DMS114 treated with DMSO at 0.1 percent for 48 hours (cell line): ENCODE results near the gene TTLL11.

Source experiments
- DNase-seq: peaks from one replicate; lab custom pipeline; 2025; ENCODE audit not compliant: unreplicated experiment; lab: John Stamatoyannopoulos, UW

TTLL11 gene

GRCh38 chr9:121886759-121887485 lies 206.2 kb downstream of the TTLL11 start:
- no peak for DNase-seq

GRCh38 chr9:121885345-121885901 lies 207.7 kb downstream of the TTLL11 start:
- DNase-seq = no peak

- DNase-seq = no peak
Measured at GRCh38 chr9:121884057-121884541, 209.0 kb downstream of the TTLL11 start.

GRCh38 chr9:121883281-121884056 lies 209.6 kb downstream of the TTLL11 start:
- no peak for DNase-seq

GRCh38 chr9:121881920-121882500 lies 211.1 kb downstream of the TTLL11 start:
- DNase-seq = no peak

- DNase-seq = no peak
Measured at GRCh38 chr9:121880343-121880898, 212.7 kb downstream of the TTLL11 start.

GRCh38 chr9:121878271-121878822 lies 214.8 kb downstream of the TTLL11 start:
- DNase-seq = no peak

- DNase-seq = no peak
Measured at GRCh38 chr9:121876658-121877271, 216.3 kb downstream of the TTLL11 start.

- no peak for DNase-seq
Measured at GRCh38 chr9:121876255-121876654, 216.9 kb downstream of the TTLL11 start.

- no peak for DNase-seq
Measured at GRCh38 chr9:121874524-121874923, 218.6 kb downstream of the TTLL11 start.

- no peak for DNase-seq
Measured at GRCh38 chr9:121871431-121872025, 221.6 kb downstream of the TTLL11 start.

GRCh38 chr9:121870271-121870670 lies 222.8 kb downstream of the TTLL11 start:
- DNase-seq = no peak

- no peak for DNase-seq
Measured at GRCh38 chr9:121868626-121869025, 224.5 kb downstream of the TTLL11 start.

GRCh38 chr9:121866927-121867326 lies 226.2 kb downstream of the TTLL11 start:
- no peak for DNase-seq

GRCh38 chr9:121865884-121866283 lies 227.2 kb downstream of the TTLL11 start:
- no peak for DNase-seq

- DNase-seq = no peak
Measured at GRCh38 chr9:121865060-121865459, 228.0 kb downstream of the TTLL11 start.

- DNase-seq = no peak
Measured at GRCh38 chr9:121863955-121864354, 229.2 kb downstream of the TTLL11 start.

GRCh38 chr9:121862371-121863332 lies 230.5 kb downstream of the TTLL11 start:
- no peak for DNase-seq
